K562 (cell line): ENCODE results near the gene ERCC2. TPM values are rescaled to one million over a fixed set of nuclear protein-coding genes. Genes with fewer than 3 reads are reported as not detected.

ENCODE experiments used
- ADNP ChIP-seq: fragments of 200-800 bp; sonication (Bioruptor generic); IDR thresholded peaks from 2 replicates; pipeline ENCODE4 v1.6.1; 2016; ENCODE audit warnings: missing genetic modification characterization, missing compliant biosample characterization
- CEBPG ChIP-seq, 3 experiments: fragments of 200-800 bp in 1 of 3; sonication (Bioruptor generic) in 1 of 3; sonication (generic) in 1 of 3; formaldehyde crosslinking in 1 of 3; IDR thresholded peaks in 2 of 3; conservative IDR thresholded peaks in 1 of 3; 2 replicates each; pipeline versions ENCODE4 v1.6.1 to v1.8.0; 2016 to 2022; ENCODE audit warnings: missing compliant biosample characterization in 2 of 3, missing genetic modification characterization in 2 of 3, mild to moderate bottlenecking in 1 of 3, missing genetic modification reagents in 1 of 3
- HDAC2 ChIP-seq: fragments of 450-650 bp; IDR thresholded peaks from 2 replicates; pipeline ENCODE4 v1.6.1; 2016; ENCODE audit warnings: mild to moderate bottlenecking
- NELFE ChIP-seq: IDR thresholded peaks from 2 replicates; pipeline ENCODE4 v1.6.1; 2011; ENCODE audit warnings: mild to moderate bottlenecking; ENCODE audit not compliant: insufficient read depth, insufficient read length
- POLR2G ChIP-seq: fragments of 200-400 bp; formaldehyde crosslinking; IDR thresholded peaks from 2 replicates; pipeline ENCODE4 v1.6.1; 2017; ENCODE audit warnings: low read depth, mild to moderate bottlenecking, antibody characterized with exemption, low read length, moderate library complexity
- SP1 ChIP-seq: sonication (generic); formaldehyde crosslinking; IDR thresholded peaks from 2 replicates; pipeline ENCODE4 v1.8.1; 2022; ENCODE audit warnings: mild to moderate bottlenecking, missing genetic modification reagents
- ZNF143 ChIP-seq: sonication (generic); formaldehyde crosslinking; IDR thresholded peaks from 2 replicates; pipeline ENCODE4 v1.9.0; 2022; ENCODE audit warnings: mild to moderate bottlenecking, missing genetic modification reagents
- ZNF224 ChIP-seq: sonication (generic); formaldehyde crosslinking; IDR thresholded peaks from 2 replicates; pipeline ENCODE4 v1.8.0; 2022; ENCODE audit warnings: mild to moderate bottlenecking, missing genetic modification reagents
- ZNF316 ChIP-seq: fragments of 450-650 bp; IDR thresholded peaks from 2 replicates; pipeline ENCODE4 v1.6.1; 2016
- ZNF507 ChIP-seq: conservative IDR thresholded peaks from 2 replicates; pipeline ENCODE4 v1.6.1; 2017; ENCODE audit warnings: missing genetic modification characterization, missing compliant biosample characterization
- ZNF766 ChIP-seq: fragments of 200-800 bp; sonication (Bioruptor generic); conservative IDR thresholded peaks from 2 replicates; pipeline ENCODE4 v1.6.1; 2016; ENCODE audit warnings: missing genetic modification characterization, missing compliant biosample characterization
- polyA plus RNA-seq, 8 experiments: library from polyadenylated mRNA; depleted of rRNA in 4 of 8; stranded (reverse) in 5 of 8; unstranded in 3 of 8; fragments of >200 nt; fragmentation: Nextera tagmentation in 2 of 8; fragmentation: Illumina TruSeq in 1 of 8; extraction: Ambion mirVana in 2 of 8; extraction: Trizol in 1 of 8; gene quantifications; 2 replicates each; pipeline versions ENCODE4 v1.2.1 to v1.2.3, GENCODE V29; 2011 to 2014; ENCODE audit warnings: inconsistent platforms in 1 of 8, missing spikeins in 1 of 8
- total RNA-seq, 7 experiments: library from RNA; depleted of rRNA in 6 of 7; stranded (reverse); fragments of >200 nt in 6 of 7; fragmentation: Illumina TruSeq in 2 of 7; extraction: Trizol in 2 of 7; gene quantifications; 2 replicates each; pipeline versions ENCODE4 v1.2.1 to v1.2.3, GENCODE V29; 2011 to 2021; ENCODE audit warnings: low replicate concordance in 1 of 7
- TF ChIP-seq, protein P1 (sequence below): sonication (generic); formaldehyde crosslinking; IDR thresholded peaks from 2 replicates; pipeline ENCODE4 v1.8.1; 2023; ENCODE audit warnings: mild to moderate bottlenecking, missing genetic modification reagents
- TF ChIP-seq, protein P2 (sequence below), 3 experiments: fragments of 200-800 bp in 1 of 3; sonication (Bioruptor generic) in 1 of 3; sonication (generic) in 1 of 3; formaldehyde crosslinking in 1 of 3; IDR thresholded peaks; 2 replicates each; pipeline versions ENCODE4 v1.6.1 to v1.8.0; 2016 to 2022; ENCODE audit warnings: mild to moderate bottlenecking in 2 of 3, missing compliant biosample characterization in 2 of 3, missing genetic modification characterization in 2 of 3, missing genetic modification reagents in 1 of 3
- TF ChIP-seq, protein P3 (sequence below): sonication (generic); formaldehyde crosslinking; IDR thresholded peaks from 2 replicates; pipeline ENCODE4 v1.8.0; 2022; ENCODE audit warnings: mild to moderate bottlenecking, missing genetic modification reagents, borderline replicate concordance

ERCC2 gene
- total and polyA plus RNA-seq, 9 of the 15 experiments (the other 6 are each of a cell fraction or from before 2014, with no cell fraction given) = 2.2 to 55.9 (median 23.4) TPM

DNA sequence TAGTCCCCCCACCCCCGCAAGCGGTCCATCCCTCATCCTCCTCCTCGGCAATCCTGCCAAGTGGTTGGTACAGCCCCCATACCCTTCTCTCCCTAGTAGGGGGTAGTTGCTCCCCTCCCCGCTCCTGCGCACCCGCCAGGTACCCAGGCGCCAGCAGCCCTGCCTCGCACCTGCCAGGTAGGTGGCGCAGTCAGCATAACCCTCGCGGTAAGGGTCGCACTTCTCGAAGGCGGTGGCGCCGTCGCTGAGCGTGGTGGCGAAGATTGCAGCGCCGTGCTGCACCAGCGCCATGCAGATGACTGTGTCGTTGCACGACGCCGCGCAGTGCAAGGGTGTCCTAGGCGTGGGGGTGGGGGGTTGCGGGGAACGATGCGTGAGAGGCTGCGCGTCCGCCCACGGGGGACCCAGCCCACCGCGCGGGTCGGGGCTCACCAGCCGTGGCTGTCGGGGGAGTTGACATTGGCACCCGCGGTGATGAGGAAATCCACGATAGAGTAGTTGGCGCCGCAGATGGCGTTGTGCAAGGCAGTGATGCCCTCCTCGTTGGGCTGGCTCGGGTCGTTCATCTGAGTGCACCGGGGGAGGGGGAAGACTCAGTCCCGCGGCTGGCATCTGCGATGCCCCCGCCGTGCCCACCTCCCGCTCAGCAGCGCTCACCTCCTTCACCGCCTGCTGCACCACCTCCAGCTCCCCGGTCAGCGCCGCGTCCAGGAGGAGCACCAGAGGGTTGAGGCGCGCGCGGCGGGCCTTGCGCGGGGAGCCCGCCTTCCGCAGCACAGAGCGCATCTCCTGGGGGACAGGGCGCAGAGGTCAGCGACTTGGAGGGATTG is 15.2 kb upstream of the ERCC2 start (continued):
- TF ChIP-seq ZNF316 (no peak), CEBPG (CRISPR knock-in tag; IDR thresholded peaks at IDR 0.05) (no peak), CEBPG (tag; conservative IDR thresholded peaks at IDR 0.05 in 1 of 2, IDR thresholded peaks at IDR 0.05 in 1 of 2) (no peak), SP1 (CRISPR knock-in tag) (no peak), POLR2G (peak; percentile 59), ZNF766 (CRISPR knock-in tag) (no peak), ADNP (tag) (no peak), HDAC2 (no peak), ZNF143 (CRISPR knock-in tag) (no peak), ZNF507 (tag) (no peak), ZNF224 (no peak), NELFE (no peak)
- TF ChIP-seq, protein P1, sequence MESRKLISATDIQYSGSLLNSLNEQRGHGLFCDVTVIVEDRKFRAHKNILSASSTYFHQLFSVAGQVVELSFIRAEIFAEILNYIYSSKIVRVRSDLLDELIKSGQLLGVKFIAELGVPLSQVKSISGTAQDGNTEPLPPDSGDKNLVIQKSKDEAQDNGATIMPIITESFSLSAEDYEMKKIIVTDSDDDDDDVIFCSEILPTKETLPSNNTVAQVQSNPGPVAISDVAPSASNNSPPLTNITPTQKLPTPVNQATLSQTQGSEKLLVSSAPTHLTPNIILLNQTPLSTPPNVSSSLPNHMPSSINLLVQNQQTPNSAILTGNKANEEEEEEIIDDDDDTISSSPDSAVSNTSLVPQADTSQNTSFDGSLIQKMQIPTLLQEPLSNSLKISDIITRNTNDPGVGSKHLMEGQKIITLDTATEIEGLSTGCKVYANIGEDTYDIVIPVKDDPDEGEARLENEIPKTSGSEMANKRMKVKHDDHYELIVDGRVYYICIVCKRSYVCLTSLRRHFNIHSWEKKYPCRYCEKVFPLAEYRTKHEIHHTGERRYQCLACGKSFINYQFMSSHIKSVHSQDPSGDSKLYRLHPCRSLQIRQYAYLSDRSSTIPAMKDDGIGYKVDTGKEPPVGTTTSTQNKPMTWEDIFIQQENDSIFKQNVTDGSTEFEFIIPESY = peak; percentile 55; the same call in 1 of the 2 replicates
- TF ChIP-seq, protein P2, sequence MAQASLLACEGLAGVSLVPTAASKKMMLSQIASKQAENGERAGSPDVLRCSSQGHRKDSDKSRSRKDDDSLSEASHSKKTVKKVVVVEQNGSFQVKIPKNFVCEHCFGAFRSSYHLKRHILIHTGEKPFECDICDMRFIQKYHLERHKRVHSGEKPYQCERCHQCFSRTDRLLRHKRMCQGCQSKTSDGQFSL (CRISPR knock-in tag; IDR thresholded peaks at IDR 0.05) = no peak
- TF ChIP-seq, protein P2 (tag; IDR thresholded peaks at IDR 0.05) = no peak
- TF ChIP-seq, protein P3, sequence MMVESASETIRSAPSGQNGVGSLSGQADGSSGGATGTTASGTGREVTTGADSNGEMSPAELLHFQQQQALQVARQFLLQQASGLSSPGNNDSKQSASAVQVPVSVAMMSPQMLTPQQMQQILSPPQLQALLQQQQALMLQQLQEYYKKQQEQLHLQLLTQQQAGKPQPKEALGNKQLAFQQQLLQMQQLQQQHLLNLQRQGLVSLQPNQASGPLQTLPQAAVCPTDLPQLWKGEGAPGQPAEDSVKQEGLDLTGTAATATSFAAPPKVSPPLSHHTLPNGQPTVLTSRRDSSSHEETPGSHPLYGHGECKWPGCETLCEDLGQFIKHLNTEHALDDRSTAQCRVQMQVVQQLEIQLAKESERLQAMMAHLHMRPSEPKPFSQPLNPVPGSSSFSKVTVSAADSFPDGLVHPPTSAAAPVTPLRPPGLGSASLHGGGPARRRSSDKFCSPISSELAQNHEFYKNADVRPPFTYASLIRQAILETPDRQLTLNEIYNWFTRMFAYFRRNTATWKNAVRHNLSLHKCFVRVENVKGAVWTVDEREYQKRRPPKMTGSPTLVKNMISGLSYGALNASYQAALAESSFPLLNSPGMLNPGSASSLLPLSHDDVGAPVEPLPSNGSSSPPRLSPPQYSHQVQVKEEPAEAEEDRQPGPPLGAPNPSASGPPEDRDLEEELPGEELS (CRISPR knock-in tag) = no peak
- TF ChIP-seq, all 486 proteins: peak for 3
